HT-29 (cell line): ENCODE results near the gene KRTAP9-7. TPM values are rescaled to one million over a fixed set of nuclear protein-coding genes. Genes with fewer than 3 reads are reported as not detected.

ENCODE experiments used
- DNase-seq: peaks from one replicate; pipeline ENCODE4 v3.0.0-alpha.2; 2015; ENCODE audit warnings: low spot score
- small RNA-seq: library from RNA; depleted of rRNA; stranded (forward); fragments of <200 nt; gene quantifications from one replicate; pipeline ENCODE3, GENCODE V24; 2014
- total RNA-seq: library from RNA; depleted of rRNA; stranded (reverse); fragments of >200 nt; shearing (Covaris generic); gene quantifications from 2 replicates; pipeline ENCODE4 v1.2.3, GENCODE V29; 2014; rRNA removed

Gene KRTAP9-7
- total RNA-seq, 1 experiment from 2014 or later = not detected

GRCh38 chr17:41322094-41322902 lies 46.8 kb downstream of the KRTAP9-7 start:
- peak; percentile 61 for DNase-seq

GRCh38 chr17:41322903-41323895 lies 47.7 kb downstream of the KRTAP9-7 start:
- DNase-seq = no peak

- DNase-seq = peak; percentile 77
These were observed 48.9 kb downstream of the KRTAP9-7 start for GRCh38 chr17:41324180-41325075.

GRCh38 chr17:41325126-41325525 lies 49.6 kb downstream of the KRTAP9-7 start:
- DNase-seq = no peak

- DNase-seq = no peak
These were observed 50.1 kb downstream of the KRTAP9-7 start for GRCh38 chr17:41325611-41326010.

Small RNA genes within 50 kb of the gene (small RNA-seq; reads per million reads assigned to genes)
- not detected for gene KRTAP9-10P

Other genes starting within 250 kb of the KRTAP9-7 start
- gene KRTAP1-5, start 248.5 kb upstream of the KRTAP9-7 start, total RNA-seq = not detected in 2 replicates
- not detected in 2 replicates for gene KRTAP1-4, start 245.5 kb upstream of the KRTAP9-7 start, total RNA-seq
- not detected in 2 replicates for gene KRTAP1-3, start 240.8 kb upstream of the KRTAP9-7 start, total RNA-seq
- 0.42 and 0.64 TPM in 2 replicates for gene KRTAP1-1, start 234.2 kb upstream of the KRTAP9-7 start, total RNA-seq
- not detected in 2 replicates for gene KRTAP2-1, start 228.4 kb upstream of the KRTAP9-7 start, total RNA-seq
- not detected in 2 replicates for gene KRTAP2-2, start 220.5 kb upstream of the KRTAP9-7 start, total RNA-seq
- not detected in 2 replicates for gene KRTAP2-3, start 215.6 kb upstream of the KRTAP9-7 start, total RNA-seq
- gene KRTAP2-4, start 209.8 kb upstream of the KRTAP9-7 start, total RNA-seq = not detected in 2 replicates
- not detected in 2 replicates for gene KRTAP4-7, start 191.5 kb upstream of the KRTAP9-7 start, total RNA-seq
- not detected in 2 replicates for gene KRTAP4-8, start 177.6 kb upstream of the KRTAP9-7 start, total RNA-seq
- not detected in 2 replicates for gene KRTAP4-16, start 173.5 kb upstream of the KRTAP9-7 start, total RNA-seq
- not detected in 2 replicates for gene KRTAP4-9, start 170.3 kb upstream of the KRTAP9-7 start, total RNA-seq
- not detected in 2 replicates for gene KRTAP4-11, start 157.3 kb upstream of the KRTAP9-7 start, total RNA-seq
- not detected in 2 replicates for gene KRTAP4-12, start 151.5 kb upstream of the KRTAP9-7 start, total RNA-seq
- not detected in 2 replicates for gene KRTAP4-6, start 135.2 kb upstream of the KRTAP9-7 start, total RNA-seq
- not detected in 2 replicates for gene KRTAP4-5, start 125.9 kb upstream of the KRTAP9-7 start, total RNA-seq
- not detected in 2 replicates for gene KRTAP4-4, start 115.0 kb upstream of the KRTAP9-7 start, total RNA-seq
- gene KRTAP4-3, start 107.5 kb upstream of the KRTAP9-7 start, total RNA-seq = not detected in 2 replicates
- not detected in 2 replicates for gene KRTAP4-2, start 97.5 kb upstream of the KRTAP9-7 start, total RNA-seq
- not detected in 2 replicates for gene KRTAP4-1, start 90.8 kb upstream of the KRTAP9-7 start, total RNA-seq
- gene KRTAP9-1, start 85.8 kb upstream of the KRTAP9-7 start, total RNA-seq = not detected in 2 replicates
- gene KRTAP9-2, start 49.0 kb upstream of the KRTAP9-7 start, total RNA-seq = not detected in 2 replicates
- gene KRTAP9-3, start 43.2 kb upstream of the KRTAP9-7 start, total RNA-seq = not detected in 2 replicates
- not detected in 2 replicates for gene KRTAP9-8, start 37.7 kb upstream of the KRTAP9-7 start, total RNA-seq
- gene KRTAP9-4, start 26.0 kb upstream of the KRTAP9-7 start, total RNA-seq = not detected in 2 replicates
- gene KRTAP9-9, start 20.3 kb upstream of the KRTAP9-7 start, total RNA-seq = not detected in 2 replicates
- gene KRTAP9-6, start 10.3 kb upstream of the KRTAP9-7 start, total RNA-seq = not detected in 2 replicates
- gene KRTAP29-1, start 27.2 kb downstream of the KRTAP9-7 start, total RNA-seq = not detected in 2 replicates
- not detected in 2 replicates for gene KRTAP16-1, start 33.6 kb downstream of the KRTAP9-7 start, total RNA-seq
- not detected in 2 replicates for gene KRTAP17-1, start 40.0 kb downstream of the KRTAP9-7 start, total RNA-seq
- not detected in 2 replicates for gene KRT33A, start 75.1 kb downstream of the KRTAP9-7 start, total RNA-seq
- gene KRT33B, start 94.1 kb downstream of the KRTAP9-7 start, total RNA-seq = not detected in 2 replicates
- gene KRT34, start 106.6 kb downstream of the KRTAP9-7 start, total RNA-seq = not detected in 2 replicates
- not detected in 2 replicates for gene KRT31, start 121.9 kb downstream of the KRTAP9-7 start, total RNA-seq
- not detected in 2 replicates for gene KRT37, start 148.9 kb downstream of the KRTAP9-7 start, total RNA-seq
- gene KRT38, start 165.3 kb downstream of the KRTAP9-7 start, total RNA-seq = not detected in 2 replicates
- not detected in 2 replicates for gene KRT32, start 191.7 kb downstream of the KRTAP9-7 start, total RNA-seq
- not detected in 2 replicates for gene KRT35, start 205.5 kb downstream of the KRTAP9-7 start, total RNA-seq
- not detected in 2 replicates for gene KRT36, start 214.2 kb downstream of the KRTAP9-7 start, total RNA-seq
- gene KRT13, start 229.9 kb downstream of the KRTAP9-7 start, total RNA-seq = 35.5 and 45.8 TPM in 2 replicates
- gene KRT15, start 243.2 kb downstream of the KRTAP9-7 start, total RNA-seq = 14.1 and 15.9 TPM in 2 replicates